Neural cell (in vitro differentiated cells): ENCODE results near the gene PRKCZ. TPM values are rescaled to one million over a fixed set of nuclear protein-coding genes. Genes with fewer than 3 reads are reported as not detected.

Experiments
- H2AFZ ChIP-seq: fragments of 200-600, 300-800 bp; sonication (generic), shearing (Covaris generic); 2 replicates; pipeline ENCODE4 v1.6.0; 2014; ENCODE audit warnings: low read depth, mild to moderate bottlenecking, antibody characterized with exemption, low read length, moderate library complexity
- H3F3A ChIP-seq: fragments of 200-600 bp; shearing (Covaris generic); 2 replicates; pipeline ENCODE4 v1.6.1; 2016; ENCODE audit warnings: mild to moderate bottlenecking, moderate library complexity, mixed read lengths, antibody characterized with exemption, low read length; ENCODE audit not compliant: insufficient read depth, poor library complexity, severe bottlenecking
- H3K27ac ChIP-seq: fragments of 200-600, 300-800 bp; sonication (generic), shearing (Covaris generic); 2 replicates; pipeline ENCODE4 v1.5.1; 2014; ENCODE audit warnings: mild to moderate bottlenecking, low read length, moderate library complexity
- H3K27me3 ChIP-seq: fragments of 300-800, 200-600 bp; sonication (generic), shearing (Covaris generic); 2 replicates; pipeline ENCODE4 v1.6.0; 2014; ENCODE audit warnings: mild to moderate bottlenecking, low read depth, low read length, moderate library complexity; ENCODE audit not compliant: insufficient read depth
- H3K36me3 ChIP-seq: fragments of 300-800, 200-600 bp; sonication (generic), shearing (Covaris generic); 2 replicates; pipeline ENCODE4 v1.5.1; 2014; ENCODE audit warnings: mild to moderate bottlenecking, antibody characterized with exemption, low read length, moderate library complexity; ENCODE audit not compliant: insufficient read depth
- H3K4me2 ChIP-seq: fragments of 300-800, 200-600 bp; sonication (generic), shearing (Covaris generic); 2 replicates; pipeline ENCODE4 v1.6.0; 2014; ENCODE audit warnings: mild to moderate bottlenecking, low read length
- H3K4me3 ChIP-seq: fragments of 300-800, 200-600 bp; sonication (generic), shearing (Covaris generic); 2 replicates; pipeline ENCODE4 v1.5.1; 2014; ENCODE audit warnings: mild to moderate bottlenecking, low read length, moderate library complexity
- H3K79me2 ChIP-seq: fragments of 200-600 bp; shearing (Covaris generic); replicated peaks from 2 replicates; pipeline ENCODE4 v1.6.0; 2014; ENCODE audit warnings: mild to moderate bottlenecking, low read length, moderate library complexity; ENCODE audit not compliant: insufficient read depth
- H3K9ac ChIP-seq: fragments of 300-800, 200-600 bp; sonication (generic), shearing (Covaris generic); 2 replicates; pipeline ENCODE4 v1.6.1; 2016; ENCODE audit warnings: mild to moderate bottlenecking, low read length, mixed read lengths
- H3K9me2 ChIP-seq: fragments of 200-600 bp; shearing (Covaris generic); 2 replicates; pipeline ENCODE4 v1.6.1; 2016; ENCODE audit warnings: mild to moderate bottlenecking, low read length, mixed read lengths; ENCODE audit not compliant: insufficient read depth
- H3K9me3 ChIP-seq: fragments of 200-600, 300-800 bp; sonication (generic), shearing (Covaris generic); 2 replicates; pipeline ENCODE4 v1.6.1; 2016; ENCODE audit warnings: mild to moderate bottlenecking, mixed run types, low read length, moderate library complexity, mixed read lengths
- H4K20me1 ChIP-seq: fragments of 200-600 bp; shearing (Covaris generic); 2 replicates; pipeline ENCODE4 v1.6.1; 2016; ENCODE audit warnings: mild to moderate bottlenecking, mixed run types; ENCODE audit not compliant: insufficient read depth
- CTCF ChIP-seq: fragments of 450-650 bp; IDR thresholded peaks from 2 replicates; pipeline ENCODE4 v1.5.1; 2014; ENCODE audit warnings: antibody characterized with exemption, mild to moderate bottlenecking, moderate library complexity; ENCODE audit not compliant: poor library complexity, severe bottlenecking
- EP300 ChIP-seq: fragments of 450-650 bp; conservative IDR thresholded peaks from 2 replicates; pipeline ENCODE4 v1.6.1; 2014; ENCODE audit warnings: antibody characterized with exemption, mild to moderate bottlenecking, moderate library complexity; ENCODE audit not compliant: poor library complexity, severe bottlenecking
- EZH2 ChIP-seq: fragments of 200-600, 300-800 bp; shearing (Covaris generic), sonication (generic); IDR thresholded peaks from 2 replicates; pipeline ENCODE4 v1.6.1; 2014; ENCODE audit warnings: antibody characterized with exemption, low read length, borderline replicate concordance, mild to moderate bottlenecking; ENCODE audit not compliant: insufficient read depth, poor library complexity, severe bottlenecking
- POLR2AphosphoS5 ChIP-seq: IDR thresholded peaks from 2 replicates; pipeline ENCODE4 v1.6.1; 2012
- RAD21 ChIP-seq: fragments of 450-650 bp; conservative IDR thresholded peaks from 2 replicates; pipeline ENCODE4 v1.6.1; 2014; ENCODE audit warnings: antibody characterized with exemption, mild to moderate bottlenecking, moderate library complexity
- REST ChIP-seq: IDR thresholded peaks from 2 replicates; pipeline ENCODE4 v1.6.1; 2012; ENCODE audit warnings: borderline replicate concordance
- SMC3 ChIP-seq: fragments of 450-650 bp; conservative IDR thresholded peaks from 2 replicates; pipeline ENCODE4 v1.6.1; 2014; ENCODE audit warnings: antibody characterized with exemption, mild to moderate bottlenecking, moderate library complexity; ENCODE audit not compliant: poor library complexity
- TAF1 ChIP-seq: IDR thresholded peaks from 2 replicates; pipeline ENCODE4 v1.6.1; 2012; ENCODE audit warnings: low read depth
- polyA plus RNA-seq: library from polyadenylated mRNA; depleted of rRNA; stranded (reverse); fragments of >200 nt; gene quantifications from 2 replicates; pipeline ENCODE4 v1.2.3, GENCODE V29; 2014

PRKCZ gene
- polyA plus RNA-seq, 1 donor from 2014 or later: 54.9 TPM

GRCh38 chr1:2050461-2050792, 216 bp downstream of the PRKCZ start:
- H3K4me3 ChIP-seq: peak overlapping the region; percentile 51
- H4K20me1 ChIP-seq: no peaks in the 10 kb centered on the region
- H3K27me3 ChIP-seq: peaks cover 48% of the 10 kb centered on the region
- H3K9me3 ChIP-seq: no peaks in the 10 kb centered on the region
- TF ChIP-seq TAF1 (no peak), SMC3 (no peak), EZH2 (no peak), POLR2AphosphoS5 (no peak), REST (no peak), CTCF (no peak), EP300 (no peak)
- H2AFZ ChIP-seq: no peak overlapping the region
- H3K9me2 ChIP-seq: no peaks in the 10 kb centered on the region
- H3K36me3 ChIP-seq: no peaks in the 10 kb centered on the region
- no peak overlapping the region for H3K9ac ChIP-seq
- H3K79me2 ChIP-seq: no peaks in the 10 kb centered on the region
- no peak overlapping the region for H3K27ac ChIP-seq
- no peaks in the 10 kb centered on the region for H3F3A ChIP-seq
- no peak overlapping the region for H3K4me2 ChIP-seq

- Histone ChIP-seq H2AFZ (no peak overlapping the region), H3K27me3 (peaks cover 45% of the 10 kb centered on the region), H3K9me3 (no peaks in the 10 kb centered on the region), H3K36me3 (no peaks in the 10 kb centered on the region), H3K4me2 (no peak overlapping the region), H3K27ac (no peak overlapping the region), H3K4me3 (peak overlapping the region; percentile 51), H3K9ac (no peak overlapping the region), H3F3A (no peaks in the 10 kb centered on the region), H4K20me1 (no peaks in the 10 kb centered on the region), H3K79me2 (no peaks in the 10 kb centered on the region), H3K9me2 (no peaks in the 10 kb centered on the region)
- TF ChIP-seq RAD21: no peak
Measured at GRCh38 chr1:2050793-2051682, 827 bp downstream of the PRKCZ start.
